Retinal pigment epithelial cell (primary cell): Measurements from ENCODE around the gene MAD1L1.

Experiments used
- DNase-seq: peaks from one replicate; pipeline ENCODE4 v3.0.0-alpha.2; 2010; ENCODE audit warnings: low read depth
- H3K4me3 ChIP-seq: 2 replicates; pipeline ENCODE4 v1.5.1; 2011; ENCODE audit warnings: mild to moderate bottlenecking, low read length, control low read depth, moderate library complexity
- TF ChIP-seq, protein P1 (sequence below): conservative IDR thresholded peaks from 2 replicates; pipeline ENCODE4 v1.5.1; 2011; ENCODE audit warnings: low read depth, low read length, control low read depth, inconsistent platforms

MAD1L1 gene

DNA sequence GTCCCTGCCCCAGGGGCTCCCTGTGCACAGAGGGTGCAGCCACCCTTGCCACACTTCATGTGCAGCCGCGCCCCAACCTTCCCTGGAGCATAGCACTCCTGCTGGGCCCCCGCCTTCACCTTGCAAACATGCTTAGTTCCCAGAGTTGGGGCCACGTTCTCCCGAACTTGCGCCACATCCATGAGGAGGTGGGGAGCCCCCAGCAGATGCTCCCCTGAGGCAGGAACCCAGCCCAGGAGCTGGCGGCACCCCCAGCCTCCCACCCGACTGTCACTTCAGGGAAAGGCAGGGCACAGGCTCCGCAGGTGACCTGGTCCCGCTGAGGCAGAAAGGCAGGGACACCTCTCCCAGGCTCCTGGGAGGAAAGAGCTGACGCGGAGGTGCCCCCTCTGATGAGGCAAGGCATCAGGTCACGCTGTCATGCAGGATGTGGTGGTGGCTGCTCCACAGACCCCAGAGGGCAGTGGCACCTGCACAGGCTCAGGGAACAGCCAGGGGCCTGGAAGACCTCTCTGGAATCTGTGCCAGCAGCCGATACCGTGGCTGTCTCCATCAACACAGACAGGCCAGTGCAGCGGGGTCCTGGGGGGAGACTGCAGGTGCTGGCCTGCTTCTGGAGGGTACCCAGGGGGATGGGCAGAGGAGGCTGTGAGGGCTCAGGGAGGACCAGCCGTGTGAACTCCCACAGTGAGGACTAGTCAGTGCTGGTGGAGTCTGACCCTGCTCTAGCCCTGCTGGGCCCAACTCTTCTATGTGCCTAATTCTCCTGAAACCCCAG, 221.3 kb downstream of the MAD1L1 start:
- TF ChIP-seq, protein P1, sequence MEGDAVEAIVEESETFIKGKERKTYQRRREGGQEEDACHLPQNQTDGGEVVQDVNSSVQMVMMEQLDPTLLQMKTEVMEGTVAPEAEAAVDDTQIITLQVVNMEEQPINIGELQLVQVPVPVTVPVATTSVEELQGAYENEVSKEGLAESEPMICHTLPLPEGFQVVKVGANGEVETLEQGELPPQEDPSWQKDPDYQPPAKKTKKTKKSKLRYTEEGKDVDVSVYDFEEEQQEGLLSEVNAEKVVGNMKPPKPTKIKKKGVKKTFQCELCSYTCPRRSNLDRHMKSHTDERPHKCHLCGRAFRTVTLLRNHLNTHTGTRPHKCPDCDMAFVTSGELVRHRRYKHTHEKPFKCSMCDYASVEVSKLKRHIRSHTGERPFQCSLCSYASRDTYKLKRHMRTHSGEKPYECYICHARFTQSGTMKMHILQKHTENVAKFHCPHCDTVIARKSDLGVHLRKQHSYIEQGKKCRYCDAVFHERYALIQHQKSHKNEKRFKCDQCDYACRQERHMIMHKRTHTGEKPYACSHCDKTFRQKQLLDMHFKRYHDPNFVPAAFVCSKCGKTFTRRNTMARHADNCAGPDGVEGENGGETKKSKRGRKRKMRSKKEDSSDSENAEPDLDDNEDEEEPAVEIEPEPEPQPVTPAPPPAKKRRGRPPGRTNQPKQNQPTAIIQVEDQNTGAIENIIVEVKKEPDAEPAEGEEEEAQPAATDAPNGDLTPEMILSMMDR = no peak
- H3K4me3 ChIP-seq = no peak overlapping the region
- no peak for DNase-seq

DNA sequence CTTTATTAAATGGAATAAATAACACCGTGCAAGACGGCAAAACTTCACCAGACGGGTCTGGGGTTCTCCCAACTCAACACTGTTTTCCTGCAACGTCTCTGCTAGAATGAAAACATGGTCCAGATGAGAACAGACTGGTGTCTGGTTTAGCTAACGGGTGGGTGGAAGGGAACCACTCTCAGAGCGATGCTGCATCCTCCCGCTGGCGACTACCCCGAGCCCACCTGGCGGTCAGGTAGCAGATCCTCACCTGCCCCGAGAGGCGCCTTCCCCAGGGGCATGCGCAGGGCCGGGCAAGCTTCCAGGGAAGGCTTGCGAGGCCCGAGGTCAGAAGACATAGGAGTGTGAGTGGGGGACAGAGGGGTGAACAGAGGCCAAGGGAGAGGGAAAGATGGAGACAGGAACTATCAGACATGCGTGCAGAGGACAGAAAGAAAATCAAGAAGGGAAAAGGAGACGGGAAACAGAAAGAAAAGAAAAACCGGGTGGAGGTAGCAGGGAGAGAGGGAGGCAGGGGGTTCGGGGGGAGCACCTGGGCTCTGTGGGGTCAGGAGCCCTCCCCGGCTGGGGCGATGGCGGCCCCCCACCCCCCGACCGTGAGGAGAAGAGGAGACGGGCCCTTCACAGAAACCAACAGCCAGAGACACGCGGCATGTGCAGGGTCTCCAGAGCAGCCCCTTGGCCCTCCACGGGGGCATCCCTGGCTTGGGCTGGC, 222.0 kb downstream of the MAD1L1 start:
- no peak overlapping the region for H3K4me3 ChIP-seq
- TF ChIP-seq, protein P1 = no peak
- no peak for DNase-seq

DNA sequence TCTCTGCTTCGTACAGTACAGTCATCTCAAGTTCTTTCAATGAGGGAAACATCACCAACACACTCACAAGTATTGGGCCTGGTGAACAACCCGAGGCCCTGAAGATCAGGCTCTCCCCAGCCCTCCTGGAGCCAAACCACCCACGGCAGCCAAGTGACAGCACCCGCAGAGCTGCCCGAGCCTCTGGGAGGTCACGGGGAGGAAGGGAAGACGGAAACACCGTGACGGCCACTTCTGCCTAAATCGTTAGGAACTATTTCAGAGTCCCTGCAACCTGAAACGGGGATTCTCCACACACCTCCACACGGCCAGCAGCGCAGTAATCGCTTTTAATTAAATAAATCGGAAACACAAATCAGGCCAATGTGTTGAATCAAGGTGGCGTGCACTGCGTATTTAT, 222.6 kb downstream of the MAD1L1 start:
- DNase-seq = no peak
- TF ChIP-seq, protein P1 = no peak
- H3K4me3 ChIP-seq = no peak overlapping the region

DNA sequence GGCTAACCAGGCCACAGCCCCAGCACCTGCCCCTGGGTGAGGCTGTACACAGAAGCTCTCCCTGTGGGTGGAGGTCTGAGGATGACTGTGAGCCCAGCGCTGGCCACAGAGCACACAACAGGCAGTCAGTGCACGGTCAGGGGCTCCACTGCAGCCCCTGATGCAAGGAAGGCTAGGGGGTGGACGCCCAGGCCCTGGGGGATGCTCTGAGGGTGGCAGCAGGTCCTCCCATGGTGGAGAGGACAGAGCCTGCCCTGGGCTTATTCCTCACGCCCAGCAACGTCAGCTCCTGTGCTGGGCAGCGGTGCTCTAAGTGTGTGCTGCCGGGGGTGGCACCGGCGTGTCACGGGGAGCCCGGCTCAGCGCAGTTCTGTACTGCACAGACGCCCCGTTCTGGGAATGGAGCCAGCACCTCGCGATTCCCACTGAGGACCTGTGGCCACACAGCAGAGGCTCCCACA, 223.2 kb downstream of the MAD1L1 start:
- no peak for DNase-seq
- H3K4me3 ChIP-seq = no peak overlapping the region
- TF ChIP-seq, protein P1 = no peak

DNA sequence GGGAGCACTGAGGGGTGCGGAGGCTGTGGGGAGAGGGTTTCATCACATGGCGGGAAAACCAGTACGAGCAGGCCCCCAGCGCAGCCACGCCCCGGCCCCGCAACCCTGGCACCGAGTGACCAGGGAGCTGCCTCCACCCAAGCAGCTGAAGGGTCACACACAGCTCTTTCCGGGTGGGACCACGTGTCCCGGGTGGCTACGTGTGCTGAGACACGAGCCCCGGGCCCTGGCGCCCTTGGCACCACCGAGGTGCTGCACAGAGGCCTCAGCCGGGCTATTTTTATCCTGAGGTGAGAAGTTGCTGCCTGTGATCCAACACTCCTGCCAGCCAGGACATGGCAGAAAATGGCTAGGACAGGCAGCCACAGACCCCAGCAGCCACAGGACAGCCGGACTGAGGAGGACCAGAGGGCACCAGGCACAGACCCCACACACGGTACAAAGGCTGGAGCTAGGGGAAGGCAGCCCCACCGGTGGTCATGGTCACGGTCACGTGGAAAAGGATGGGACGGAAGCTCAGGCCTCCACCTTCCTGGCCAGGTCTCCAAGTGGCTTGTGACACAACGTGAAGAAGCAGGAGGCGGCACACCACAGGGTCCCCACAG, 223.7 kb downstream of the MAD1L1 start:
- TF ChIP-seq, protein P1 = no peak

DNA sequence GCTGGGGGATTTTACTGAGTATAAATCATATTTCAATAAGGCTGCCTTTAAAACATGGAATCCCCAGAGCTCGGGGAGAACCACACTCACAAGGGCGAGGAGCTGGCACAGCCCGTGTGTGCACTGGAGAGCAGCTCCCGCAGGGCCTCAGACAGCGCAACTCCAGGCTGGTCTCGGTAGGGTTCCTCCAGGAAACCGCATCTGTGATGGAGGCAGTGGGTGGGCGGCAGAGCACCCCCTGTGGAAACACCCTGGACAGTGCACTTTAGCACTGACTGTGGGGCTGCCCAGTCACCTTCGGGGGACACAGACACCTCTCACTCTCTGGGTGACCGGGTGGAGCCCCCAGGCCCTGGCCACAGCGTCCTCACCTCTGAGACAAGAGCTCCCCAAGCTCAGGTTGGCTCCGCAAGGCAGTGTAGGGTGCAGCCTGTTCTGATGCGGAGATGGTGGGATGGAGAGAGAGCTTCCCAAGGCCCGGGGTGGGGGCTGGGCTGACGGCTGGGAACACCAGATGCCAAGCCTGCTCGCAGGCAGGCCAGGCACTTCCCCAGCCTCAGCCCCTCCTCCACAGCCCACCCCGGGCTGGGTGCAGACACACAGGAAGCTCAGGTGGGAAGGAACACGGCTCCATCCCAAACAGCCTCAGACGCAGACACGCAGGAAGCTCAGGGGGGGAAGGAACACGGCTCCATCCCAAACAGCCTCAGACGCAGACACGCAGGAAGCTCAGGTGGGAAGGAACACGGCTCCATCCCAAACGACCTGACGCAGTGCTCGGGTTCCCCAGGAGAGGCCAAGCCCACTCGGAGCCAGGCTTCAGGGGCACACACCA, 224.4 kb downstream of the MAD1L1 start:
- TF ChIP-seq, protein P1 = no peak
- DNase-seq = no peak
- H3K4me3 ChIP-seq = no peak overlapping the region

More for the DNA sequence above, 223.7 kb downstream of the MAD1L1 start:
- no peak for DNase-seq
- H3K4me3 ChIP-seq = no peak overlapping the region
